NCI-H2171 treated with DMSO at 0.1 percent for 48 hours (cell line): Measurements from ENCODE around the gene TPSG1.
"Not testable (repeated sequence)": the region's sequence is repeated elsewhere in the genome, so short reads cannot be mapped to it uniquely, and the experiment has no call there.

Source experiments
- DNase-seq: peaks from one replicate; lab custom pipeline; 2025; lab: John Stamatoyannopoulos, UW

The TPSG1 gene

GRCh38 chr16:1230471-1231212 lies 5.6 kb upstream of the TPSG1 start:
- not testable (repeated sequence) for DNase-seq

DNA sequence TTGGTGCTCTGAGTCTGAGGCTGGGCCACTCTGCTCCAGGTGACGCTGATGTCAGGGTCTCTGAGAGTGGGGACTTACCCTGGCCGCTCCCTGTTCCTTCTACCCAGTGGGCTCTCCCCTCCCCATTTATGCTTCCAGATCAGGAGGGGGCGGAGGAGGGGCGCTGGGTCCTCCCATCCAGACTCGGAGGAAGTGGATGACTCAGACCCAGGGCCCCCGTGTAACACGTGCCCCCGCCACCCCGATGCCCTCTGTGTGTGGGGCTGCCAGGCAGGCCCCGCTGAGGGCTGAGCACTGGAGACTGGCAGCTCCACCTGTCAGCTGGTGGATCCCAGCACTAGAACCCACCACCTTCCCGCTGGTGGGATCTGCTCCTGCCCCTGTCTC lies 5.0 kb upstream of the TPSG1 start, which contains the start of gene TPSB2:
TPSB2 (minus strand) TSS at position 101 of the 387 bp plus-strand sequence. CDS start 233 bp downstream, outside the sequence.
- not testable (repeated sequence) for DNase-seq

GRCh38 chr16:1229476-1229875 lies 4.4 kb upstream of the TPSG1 start:
- DNase-seq, result not testable (repeated sequence)

GRCh38 chr16:1228227-1228626 lies 3.2 kb upstream of the TPSG1 start:
- DNase-seq, result not testable (repeated sequence)

- not testable (repeated sequence) for DNase-seq
Measured at GRCh38 chr16:1226692-1227091, 1.6 kb upstream of the TPSG1 start.

- DNase-seq, result not testable (repeated sequence)
Measured at GRCh38 chr16:1225728-1226311, 752 bp upstream of the TPSG1 start.

DNA sequence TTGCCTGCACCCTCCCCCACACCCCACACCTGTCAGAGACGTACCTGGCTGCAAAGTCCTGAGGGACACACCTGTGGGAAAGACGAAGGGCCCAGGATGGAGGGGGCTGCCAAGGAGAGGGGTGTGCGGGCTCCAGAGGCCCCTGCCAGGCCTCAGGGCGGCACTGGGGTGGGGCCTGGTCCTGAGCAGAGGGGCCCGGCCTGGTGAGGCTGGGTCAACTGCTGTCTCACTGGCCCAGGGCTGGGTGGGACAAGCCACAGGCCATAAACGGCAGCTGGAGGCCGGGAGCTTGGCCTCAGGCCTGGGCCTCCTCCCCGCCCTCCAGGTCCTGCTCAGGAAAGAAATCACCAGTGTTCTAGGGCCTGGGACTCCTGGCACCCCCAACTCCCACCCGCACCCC lies 510 bp downstream of the TPSG1 start:
- no peak for DNase-seq

DNA sequence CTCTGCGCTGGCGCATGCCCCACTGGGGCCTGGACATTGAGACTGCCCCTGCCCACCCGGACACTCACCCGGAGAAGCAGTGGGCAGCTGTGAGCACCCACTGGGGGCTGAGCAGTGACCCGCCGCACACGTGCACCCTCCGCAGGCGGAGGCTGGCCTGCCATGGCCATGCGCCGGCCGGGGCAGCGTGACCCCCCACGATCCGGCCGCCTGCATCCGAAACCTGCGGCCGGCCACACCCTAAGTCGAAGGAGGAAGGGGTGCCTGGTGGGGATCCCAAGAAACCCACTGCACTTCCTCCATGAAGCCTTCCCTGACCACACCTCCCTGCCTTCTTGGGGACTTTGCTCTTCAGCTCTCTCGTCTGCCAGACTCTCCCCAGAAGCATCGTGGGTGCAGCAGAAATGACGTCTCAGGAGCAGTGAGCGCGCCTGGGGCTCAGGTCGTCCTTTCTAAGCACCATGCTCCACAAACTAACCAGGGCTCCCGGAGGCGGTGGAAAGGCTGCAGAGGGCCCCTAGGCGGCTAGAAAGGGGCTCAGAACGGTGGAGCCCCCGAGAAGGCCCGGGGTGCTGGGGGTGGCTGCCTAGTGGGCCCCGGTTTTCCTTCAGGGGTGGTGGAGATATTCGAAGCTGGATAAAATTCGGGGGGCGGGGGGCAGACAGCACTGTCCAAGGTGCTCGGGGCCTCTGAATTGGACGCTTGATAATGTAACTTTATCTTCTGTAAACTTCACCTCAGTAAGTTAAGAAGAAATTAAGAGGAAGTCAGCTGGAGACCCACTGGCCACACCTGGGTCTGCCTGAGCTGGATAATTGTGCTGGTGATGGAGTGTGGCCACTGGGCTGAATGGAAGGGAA lies 1.5 kb downstream of the TPSG1 start:
- no peak for DNase-seq

DNA sequence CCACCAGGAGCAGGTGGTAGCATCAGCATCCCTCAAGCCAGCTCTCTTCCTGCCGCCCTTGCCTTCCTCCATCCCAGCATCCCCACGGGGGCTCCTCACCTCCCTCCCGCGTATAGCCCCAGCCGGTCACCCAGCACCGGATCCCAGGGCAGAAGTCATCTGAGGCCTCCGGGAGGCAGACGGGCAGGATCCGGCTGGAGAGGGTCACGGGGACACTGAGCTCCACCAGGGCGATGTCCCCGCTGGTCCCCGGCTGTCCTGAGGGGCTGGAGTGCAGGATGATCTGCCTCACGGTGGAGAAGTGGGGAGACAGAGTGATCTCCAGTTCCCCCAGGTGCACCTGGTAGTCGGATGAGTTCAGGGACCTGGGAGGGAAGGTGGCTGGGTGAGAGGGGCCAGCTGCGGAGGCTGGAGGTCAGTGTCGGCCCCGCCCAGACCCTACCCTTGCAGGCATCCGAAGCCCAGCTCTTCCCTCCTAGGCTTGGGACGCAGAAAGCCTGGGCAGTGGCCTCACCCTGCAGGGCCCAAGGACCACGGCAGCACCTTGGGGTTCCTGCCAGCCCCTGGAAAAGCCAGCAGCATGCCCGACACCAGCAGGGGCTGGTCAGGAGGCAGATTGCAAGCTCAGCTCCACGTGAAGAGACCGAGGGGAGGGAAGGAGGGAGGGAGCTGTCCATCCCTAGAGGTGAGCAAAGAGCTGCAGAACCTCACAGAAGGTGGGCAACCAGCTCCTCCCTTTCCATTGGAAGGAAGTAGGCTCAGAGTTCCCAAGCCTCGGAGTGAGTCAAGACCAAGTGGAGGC lies 2.3 kb downstream of the TPSG1 start:
- DNase-seq, result no peak

DNA sequence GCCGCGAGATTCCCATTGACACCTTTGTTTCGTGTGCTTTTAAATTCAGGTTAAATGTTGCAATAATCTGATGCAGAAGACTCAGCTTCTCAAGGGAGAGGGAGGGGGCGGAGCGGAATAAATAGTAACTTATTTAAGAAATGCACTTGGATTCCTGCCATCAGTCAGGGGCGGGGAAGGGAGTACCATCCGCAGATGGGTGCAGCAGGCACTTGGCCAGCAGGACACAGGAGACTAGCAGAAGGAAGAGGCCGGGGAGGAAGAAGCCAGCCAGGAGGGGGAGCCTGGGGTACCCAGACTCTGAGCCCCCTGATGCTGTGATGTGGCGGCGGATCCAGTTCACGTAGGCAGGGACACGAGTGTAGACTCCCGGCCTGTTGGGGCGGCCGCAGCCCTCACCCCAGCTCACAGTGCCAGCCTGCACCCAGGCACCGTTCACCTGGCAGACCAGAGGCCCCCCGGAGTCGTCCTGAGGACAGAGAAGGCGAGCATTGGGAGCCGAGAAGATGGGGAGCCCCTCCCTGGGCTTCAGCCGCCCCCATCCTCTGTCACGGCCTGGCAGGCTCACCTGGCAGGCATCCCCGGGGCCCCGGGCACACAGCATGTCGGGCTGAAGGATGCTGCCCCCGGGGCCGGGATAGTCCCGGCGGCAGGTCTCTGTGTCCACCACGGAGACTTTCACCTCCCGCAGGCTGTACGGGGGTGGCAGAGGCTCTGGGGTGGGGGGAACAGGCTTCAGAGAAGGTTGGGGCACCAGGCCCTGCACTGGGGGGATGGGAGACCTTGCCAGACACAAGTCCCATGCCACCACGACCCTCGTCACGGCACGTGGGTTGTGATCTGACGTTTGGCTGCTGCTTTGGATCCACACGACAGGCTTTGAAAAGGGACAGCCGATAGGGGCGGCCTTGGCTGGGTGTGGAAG lies 3.2 kb downstream of the TPSG1 start:
- no peak for DNase-seq

DNA sequence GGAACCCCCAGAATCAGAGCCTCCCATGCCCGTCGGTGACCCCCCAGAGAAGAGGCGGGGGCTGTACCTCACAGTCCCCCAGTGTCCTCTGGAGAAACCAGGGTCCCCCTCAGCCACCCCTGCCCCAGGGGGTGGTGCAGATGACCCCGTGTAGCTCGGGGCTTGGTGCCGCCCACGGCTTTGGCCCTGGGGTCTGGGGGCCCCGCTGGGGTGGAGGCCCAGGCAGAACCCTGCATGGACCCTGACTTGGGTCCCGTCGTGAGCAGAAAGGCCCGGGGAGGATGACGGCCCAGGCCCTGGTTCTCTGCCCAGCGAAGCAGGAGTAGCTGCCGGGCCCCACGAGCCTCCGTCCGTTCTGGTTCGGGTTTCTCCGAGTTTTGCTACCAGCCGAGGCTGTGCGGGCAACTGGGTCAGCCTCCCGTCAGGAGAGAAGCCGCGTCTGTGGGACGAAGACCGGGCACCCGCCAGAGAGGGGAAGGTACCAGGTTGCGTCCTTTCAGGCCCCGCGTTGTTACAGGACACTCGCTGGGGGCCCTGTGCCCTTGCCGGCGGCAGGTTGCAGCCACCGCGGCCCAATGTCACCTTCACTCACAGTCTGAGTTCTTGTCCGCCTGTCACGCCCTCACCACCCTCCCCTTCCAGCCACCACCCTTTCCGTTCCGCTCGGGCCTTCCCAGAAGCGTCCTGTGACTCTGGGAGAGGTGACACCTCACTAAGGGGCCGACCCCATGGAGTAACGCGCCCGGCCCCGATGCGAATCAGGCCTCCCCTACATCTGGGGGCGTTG lies 4.0 kb downstream of the TPSG1 start:
- no peak for DNase-seq

GRCh38 chr16:1220098-1220728 lies 4.9 kb downstream of the TPSG1 start:
- DNase-seq, result no peak

- no peak for DNase-seq
Measured at GRCh38 chr16:1218930-1219611, 6.0 kb downstream of the TPSG1 start.

DNA sequence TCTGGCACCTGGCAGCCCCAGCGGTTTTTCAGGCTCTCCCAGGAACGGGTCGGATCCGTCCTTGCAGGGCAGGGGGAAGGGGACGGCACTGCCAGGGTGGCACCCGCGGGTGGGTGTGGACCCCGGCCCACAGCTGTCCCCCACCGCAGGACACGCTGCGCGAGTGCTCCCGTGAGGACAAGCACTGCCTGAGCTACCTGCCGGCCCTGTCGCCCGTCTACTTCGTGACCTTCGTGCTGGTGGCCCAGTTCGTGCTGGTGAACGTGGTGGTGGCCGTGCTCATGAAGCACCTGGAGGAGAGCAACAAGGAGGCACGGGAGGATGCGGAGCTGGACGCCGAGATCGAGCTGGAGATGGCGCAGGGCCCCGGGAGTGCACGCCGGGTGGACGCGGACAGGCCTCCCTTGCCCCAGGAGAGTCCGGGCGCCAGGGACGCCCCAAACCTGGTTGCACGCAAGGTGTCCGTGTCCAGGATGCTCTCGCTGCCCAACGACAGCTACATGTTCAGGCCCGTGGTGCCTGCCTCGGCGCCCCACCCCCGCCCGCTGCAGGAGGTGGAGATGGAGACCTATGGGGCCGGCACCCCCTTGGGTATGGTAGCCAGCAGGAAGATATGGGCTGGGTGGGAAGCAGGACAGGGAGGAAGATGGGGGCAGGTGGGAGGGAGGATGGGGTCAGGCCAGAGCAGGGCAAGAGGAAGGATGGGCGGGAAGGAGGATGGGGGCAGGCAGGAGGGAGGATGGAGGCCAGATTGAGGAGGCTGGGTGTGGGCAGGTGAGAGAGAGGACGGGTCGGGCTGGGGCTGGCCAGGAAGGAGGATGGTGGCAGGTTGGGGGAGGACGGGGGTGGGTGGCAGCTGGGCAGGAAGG lies 6.8 kb downstream of the TPSG1 start:
- DNase-seq, result no peak

DNA sequence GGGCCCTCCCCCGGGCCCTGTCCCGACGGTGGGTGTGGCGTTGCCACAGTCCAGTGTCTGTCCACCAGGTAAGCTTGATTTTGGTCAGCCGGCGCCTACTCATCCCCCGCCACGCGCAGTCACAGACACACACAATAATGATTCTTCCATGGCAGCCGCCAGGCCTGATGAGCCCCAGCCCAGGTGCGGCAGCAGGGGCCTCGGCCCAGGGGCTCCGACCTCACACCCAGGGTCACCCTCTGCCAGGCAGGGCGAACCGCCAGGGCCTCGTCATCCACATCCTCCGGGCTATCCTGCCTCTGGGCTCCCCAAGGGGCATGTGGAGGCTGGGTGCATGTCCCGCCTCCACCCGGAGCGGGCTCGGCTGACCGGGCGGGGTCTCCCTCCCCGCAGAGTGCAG lies 7.5 kb downstream of the TPSG1 start:
- DNase-seq, result no peak

DNA sequence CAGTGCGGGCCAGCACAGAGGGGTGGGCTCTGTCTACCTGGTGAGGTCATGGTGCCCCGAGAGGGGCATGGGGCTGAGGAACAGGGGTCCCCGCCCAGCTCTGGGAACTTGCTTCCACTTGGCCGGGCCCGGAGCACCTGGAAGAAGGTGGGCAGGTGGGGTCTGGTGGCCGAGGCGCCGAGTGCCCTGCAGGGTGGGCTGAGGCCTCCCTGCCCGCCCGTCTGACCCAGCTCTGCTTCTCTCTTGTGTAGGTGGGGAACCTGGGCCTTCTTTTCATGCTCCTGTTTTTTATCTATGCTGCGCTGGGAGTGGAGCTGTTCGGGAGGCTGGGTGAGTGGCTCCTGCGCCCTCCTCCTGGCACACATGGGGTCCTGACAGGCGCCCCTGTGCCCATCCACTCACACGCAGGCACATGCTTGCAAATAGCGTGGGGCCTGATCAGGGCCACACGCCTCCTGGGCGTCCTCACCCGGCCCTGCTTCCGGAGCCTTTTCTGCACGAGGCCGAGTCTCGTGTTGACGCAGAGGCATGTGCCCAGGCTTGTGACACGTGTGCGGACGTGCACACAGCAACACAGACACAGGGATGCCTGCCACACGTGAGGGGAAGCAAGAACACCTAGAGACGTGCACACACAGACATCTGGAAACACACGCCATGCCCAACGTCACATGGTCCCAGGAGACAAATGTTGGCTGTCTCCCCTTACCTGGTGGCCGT lies 8.2 kb downstream of the TPSG1 start:
- DNase-seq, result no peak

- DNase-seq, result no peak
Measured at GRCh38 chr16:1216296-1216619, 8.8 kb downstream of the TPSG1 start.
